ENCODE data around the gene TNFAIP2.
A peak's percentile ranks its signal among the peaks of the same experiment; 100 is the strongest.
"Not testable (repeated sequence)": the region's sequence is repeated elsewhere in the genome, so short reads cannot be mapped to it uniquely, and the experiment has no call there.

TNFAIP2 gene

GRCh38 chr14:103110681-103111231 lies 12.5 kb upstream of the TNFAIP2 start:
- H3K36me3 Mint-ChIP-seq: no peaks in the 10 kb centered on the region
- ATAC-seq (no peak), DNase-seq (ENCODE audit: low spot score in 2 of 2) (no peak)
- peaks cover 9% of the 10 kb centered on the region for H3K4me1 Mint-ChIP-seq
- H3K4me3 Mint-ChIP-seq: no peak overlapping the region
- H3K27ac Mint-ChIP-seq: no peak overlapping the region
- H3K9me3 Mint-ChIP-seq: no peaks in the 10 kb centered on the region

DNA sequence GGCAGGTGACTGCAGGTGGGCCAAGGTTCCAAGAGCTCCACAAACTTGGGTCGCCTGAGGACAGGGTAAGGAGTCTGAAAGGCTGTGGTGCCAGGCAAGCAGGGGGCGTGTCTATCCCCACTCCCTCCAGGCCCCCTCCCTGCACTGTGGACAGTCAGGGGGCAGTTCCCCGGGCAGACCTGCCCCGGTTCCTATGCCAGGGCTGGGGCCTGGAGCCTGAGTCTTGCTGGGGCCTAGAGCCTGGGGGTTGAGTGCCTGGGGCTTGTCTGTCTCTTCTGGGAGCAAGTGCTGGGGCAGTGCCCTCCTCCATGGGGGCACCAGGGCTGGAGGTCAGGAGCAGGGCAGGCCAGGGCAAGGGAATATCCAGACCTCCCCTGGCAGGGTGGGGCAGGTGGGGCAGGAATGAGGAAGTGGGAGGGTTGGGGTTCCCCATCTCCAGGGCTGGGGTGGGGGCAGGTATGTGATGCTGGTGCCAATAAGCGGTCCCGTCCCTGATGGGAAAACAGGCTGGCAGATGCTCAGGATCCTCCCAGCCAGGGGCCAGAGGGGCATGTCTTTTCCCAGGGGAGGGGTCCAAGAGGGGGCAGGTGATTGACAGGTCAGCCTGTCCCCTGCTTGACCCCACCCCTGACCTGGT lies 11.9 kb upstream of the TNFAIP2 start:
- Mint-ChIP-seq H3K36me3 (no peaks in the 10 kb centered on the region), H3K9me3 (no peaks in the 10 kb centered on the region), H3K4me3 (no peak overlapping the region), H3K4me1 (peaks cover 11% of the 10 kb centered on the region), H3K27ac (no peak overlapping the region)
- no peak for ATAC-seq
- no peak for DNase-seq (ENCODE audit: low spot score in 2 of 2)

- no peak for DNase-seq (ENCODE audit: low spot score in 2 of 2)
- Mint-ChIP-seq H3K36me3 (no peaks in the 10 kb centered on the region), H3K27ac (no peak overlapping the region), H3K4me1 (peaks cover 11% of the 10 kb centered on the region), H3K4me3 (no peak overlapping the region), H3K9me3 (no peaks in the 10 kb centered on the region)
- no peak for ATAC-seq
These were observed 10.6 kb upstream of the TNFAIP2 start for GRCh38 chr14:103112400-103113243.

DNA sequence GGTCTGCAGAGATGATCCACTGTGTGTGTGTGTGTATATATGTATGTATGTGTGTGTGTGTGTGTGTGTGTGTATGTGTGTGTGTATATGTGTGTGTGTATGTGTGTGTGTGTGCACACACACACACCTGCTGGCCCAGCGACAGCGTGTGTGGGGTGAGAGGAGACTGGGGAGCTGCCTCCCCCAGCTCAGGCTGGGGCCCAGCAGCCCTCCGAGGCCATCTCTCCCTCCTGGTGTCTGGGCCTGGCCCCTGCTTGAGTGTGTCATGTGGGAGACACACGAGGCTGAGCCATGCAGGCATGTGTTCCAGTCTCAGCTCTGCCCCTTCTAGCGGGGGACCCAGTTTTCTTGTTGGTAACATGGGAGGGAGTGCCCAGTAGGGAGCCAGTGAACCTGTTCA lies 10.0 kb upstream of the TNFAIP2 start:
- Mint-ChIP-seq H3K36me3 (no peaks in the 10 kb centered on the region), H3K4me3 (no peak overlapping the region), H3K4me1 (peaks cover 11% of the 10 kb centered on the region), H3K9me3 (no peaks in the 10 kb centered on the region), H3K27ac (no peak overlapping the region)
- ATAC-seq: no peak
- DNase-seq (ENCODE audit: low spot score in 2 of 2): no peak

GRCh38 chr14:103113774-103114173 lies 9.5 kb upstream of the TNFAIP2 start:
- no peak overlapping the region for H3K27ac Mint-ChIP-seq
- H3K9me3 Mint-ChIP-seq: no peaks in the 10 kb centered on the region
- ATAC-seq (no peak), DNase-seq (ENCODE audit: low spot score in 2 of 2) (no peak)
- no peaks in the 10 kb centered on the region for H3K36me3 Mint-ChIP-seq
- peaks cover 11% of the 10 kb centered on the region for H3K4me1 Mint-ChIP-seq
- no peak overlapping the region for H3K4me3 Mint-ChIP-seq

DNA sequence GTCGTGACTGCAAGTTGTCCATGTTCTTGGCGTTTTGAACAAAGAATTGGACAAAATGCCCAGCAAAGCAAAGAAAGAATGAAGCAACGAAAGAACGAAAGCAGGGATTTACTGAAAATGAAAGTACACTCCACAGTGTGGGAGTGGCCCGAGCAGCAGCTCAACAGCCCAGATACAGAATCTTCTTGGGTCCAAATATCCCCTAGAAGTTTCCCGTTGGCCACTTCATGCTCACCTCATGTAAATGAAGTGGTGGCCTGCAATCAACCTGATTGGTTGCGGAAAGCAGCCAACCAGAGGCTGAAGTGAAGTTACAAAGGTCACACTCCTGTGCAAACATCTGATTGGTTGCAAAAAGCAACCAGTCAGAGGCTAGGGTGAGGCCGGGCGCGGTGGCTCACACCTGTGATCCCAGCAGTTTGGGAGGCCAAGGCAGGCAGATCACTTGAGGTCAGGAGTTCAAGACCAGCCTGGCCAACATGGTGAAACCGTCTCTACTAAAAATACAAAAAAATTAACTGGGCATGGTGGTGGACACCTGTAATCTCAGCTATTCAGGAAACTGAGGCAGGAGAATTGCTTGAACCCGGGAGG lies 8.1 kb upstream of the TNFAIP2 start:
- DNase-seq (ENCODE audit: low spot score in 2 of 2); ATAC-seq; H3K36me3 Mint-ChIP-seq; H3K9me3 Mint-ChIP-seq: not testable (repeated sequence)
- Mint-ChIP-seq H3K4me1 (peaks cover 11% of the 10 kb centered on the region), H3K27ac (peak overlapping the region; percentile 34), H3K4me3 (peak overlapping the region; percentile 42)

GRCh38 chr14:103115845-103116572 lies 7.3 kb upstream of the TNFAIP2 start:
- ATAC-seq: no peak
- H3K27ac Mint-ChIP-seq: no peak overlapping the region
- H3K9me3 Mint-ChIP-seq: no peaks in the 10 kb centered on the region
- H3K4me3 Mint-ChIP-seq: no peak overlapping the region
- H3K36me3 Mint-ChIP-seq: no peaks in the 10 kb centered on the region
- DNase-seq (ENCODE audit: low spot score in 2 of 2): no peak
- H3K4me1 Mint-ChIP-seq: peaks cover 11% of the 10 kb centered on the region

DNA sequence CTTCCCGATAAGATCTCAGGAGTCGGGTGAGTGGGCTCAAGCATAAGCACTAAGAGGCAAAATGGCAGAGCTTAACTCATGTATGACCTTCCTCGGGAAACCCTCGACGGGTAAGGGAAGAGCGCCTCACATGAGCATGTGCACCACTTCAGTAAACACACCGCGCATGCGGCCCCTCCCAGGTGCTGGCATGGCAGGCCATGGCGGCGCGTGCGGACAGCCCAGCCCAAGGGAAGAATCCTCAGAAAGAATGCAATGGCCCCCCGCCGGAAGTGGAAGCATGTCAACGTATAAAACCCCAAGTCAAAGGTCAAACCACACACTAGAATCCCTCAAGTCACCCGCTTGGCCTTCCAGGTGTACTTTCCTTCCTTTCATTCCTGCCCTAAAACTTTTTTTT lies 6.6 kb upstream of the TNFAIP2 start:
- ATAC-seq (no peak), DNase-seq (ENCODE audit: low spot score in 2 of 2) (no peak)
- H3K9me3 Mint-ChIP-seq: no peaks in the 10 kb centered on the region
- H3K4me1 Mint-ChIP-seq: peaks cover 11% of the 10 kb centered on the region
- no peak overlapping the region for H3K27ac Mint-ChIP-seq
- H3K4me3 Mint-ChIP-seq: no peak overlapping the region
- no peaks in the 10 kb centered on the region for H3K36me3 Mint-ChIP-seq

- DNase-seq (ENCODE audit: low spot score in 2 of 2); H3K36me3 Mint-ChIP-seq; ATAC-seq; H3K9me3 Mint-ChIP-seq; H3K4me3 Mint-ChIP-seq; H3K27ac Mint-ChIP-seq: not testable (repeated sequence)
- H3K4me1 Mint-ChIP-seq: peaks cover 11% of the 10 kb centered on the region
These were observed 5.8 kb upstream of the TNFAIP2 start for GRCh38 chr14:103117499-103117898.

GRCh38 chr14:103118018-103118662 lies 5.1 kb upstream of the TNFAIP2 start:
- no peak for ATAC-seq

DNA sequence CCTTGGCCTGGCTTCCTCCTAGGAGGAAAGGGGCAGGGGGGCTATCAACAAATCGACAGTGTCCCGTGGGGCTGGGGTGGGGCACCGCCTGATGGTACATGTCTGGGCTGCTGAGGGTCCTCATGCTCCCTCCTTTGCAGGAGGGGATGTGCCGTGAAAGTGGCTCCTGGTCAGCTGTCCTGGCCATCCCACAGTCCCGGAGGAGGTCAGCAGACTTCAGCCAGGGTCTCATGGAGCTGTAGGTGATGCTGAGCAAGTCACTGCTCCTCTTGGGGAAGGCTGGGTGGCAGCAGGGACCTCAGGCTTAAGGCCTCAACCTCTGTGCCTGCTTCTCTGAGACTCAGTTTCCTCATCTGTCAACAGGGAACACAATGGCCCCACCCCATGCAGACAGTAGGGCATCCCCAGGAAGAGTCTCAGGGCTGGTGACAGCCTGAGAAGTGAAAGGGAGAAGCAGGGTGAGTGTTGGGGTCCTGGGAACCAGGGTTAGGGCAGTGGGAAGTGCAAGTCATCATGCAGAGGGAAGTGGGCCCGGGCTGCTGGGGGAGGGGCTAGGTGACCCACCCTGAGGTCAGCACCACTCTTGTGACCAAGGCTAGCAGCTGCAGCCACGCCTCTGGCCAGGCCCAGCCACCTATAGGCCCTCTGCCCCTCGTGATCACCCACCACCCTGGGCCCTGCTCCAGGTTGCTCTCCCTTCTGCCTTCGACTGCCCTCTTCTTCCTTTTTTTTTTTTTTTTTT lies 4.4 kb upstream of the TNFAIP2 start:
- peaks cover 11% of the 10 kb centered on the region for H3K4me1 Mint-ChIP-seq
- no peaks in the 10 kb centered on the region for H3K36me3 Mint-ChIP-seq
- no peak for DNase-seq (ENCODE audit: low spot score in 2 of 2)
- H3K9me3 Mint-ChIP-seq: no peaks in the 10 kb centered on the region
- H3K27ac Mint-ChIP-seq: no peak overlapping the region
- no peak for ATAC-seq
- no peak overlapping the region for H3K4me3 Mint-ChIP-seq

More at GRCh38 chr14:103118018-103118662, 5.1 kb upstream of the TNFAIP2 start:
- no peak overlapping the region for H3K27ac Mint-ChIP-seq
- no peak overlapping the region for H3K4me3 Mint-ChIP-seq
- no peaks in the 10 kb centered on the region for H3K36me3 Mint-ChIP-seq
- no peak for DNase-seq (ENCODE audit: low spot score in 2 of 2)
- H3K9me3 Mint-ChIP-seq: no peaks in the 10 kb centered on the region
- peaks cover 11% of the 10 kb centered on the region for H3K4me1 Mint-ChIP-seq

GRCh38 chr14:103119527-103119926 lies 3.7 kb upstream of the TNFAIP2 start:
- H3K4me1 Mint-ChIP-seq: peaks cover 17% of the 10 kb centered on the region
- ATAC-seq; H3K27ac Mint-ChIP-seq; H3K4me3 Mint-ChIP-seq; H3K9me3 Mint-ChIP-seq; DNase-seq (ENCODE audit: low spot score in 2 of 2); H3K36me3 Mint-ChIP-seq: not testable (repeated sequence)

DNA sequence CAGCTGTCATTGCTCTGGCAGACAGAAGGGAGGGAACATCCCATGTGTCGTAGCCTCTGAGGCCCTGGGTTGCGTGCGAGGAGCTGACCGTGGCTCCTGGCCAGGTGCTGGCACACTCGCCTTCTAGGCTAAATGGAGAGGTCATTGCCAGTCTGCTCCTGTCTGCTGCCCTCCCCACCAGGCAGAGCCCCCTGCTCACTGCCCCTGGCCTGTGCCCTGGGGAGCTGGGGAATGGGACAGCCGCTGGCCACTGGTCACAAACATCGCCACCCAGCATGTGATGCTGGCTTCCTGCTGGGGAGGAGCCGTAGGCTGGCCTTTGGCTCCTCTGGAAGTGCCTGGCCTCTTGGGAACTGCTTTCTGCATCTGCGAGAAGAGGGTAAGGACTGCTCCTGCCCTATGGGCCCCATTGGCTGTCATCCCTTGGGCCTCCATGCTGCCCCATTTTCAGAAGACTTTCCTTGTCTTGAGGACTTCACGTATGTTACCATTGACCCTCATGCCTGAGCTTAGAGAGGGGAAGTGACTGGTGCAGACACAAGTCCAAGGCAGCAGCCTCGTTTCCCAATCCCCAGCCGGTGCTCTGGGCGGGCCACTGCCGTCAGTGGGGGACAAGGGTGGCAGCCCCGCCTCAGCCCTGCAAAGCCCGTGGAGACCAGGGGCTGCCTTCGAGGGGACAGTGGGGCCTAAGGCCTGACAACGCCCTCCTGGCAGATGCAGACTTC lies 2.0 kb upstream of the TNFAIP2 start:
- Mint-ChIP-seq H3K27ac (no peak overlapping the region), H3K9me3 (no peaks in the 10 kb centered on the region), H3K36me3 (no peaks in the 10 kb centered on the region), H3K4me3 (no peak overlapping the region), H3K4me1 (peaks cover 6% of the 10 kb centered on the region)
- ATAC-seq: no peak
- DNase-seq (ENCODE audit: low spot score in 2 of 2): no peak

Data from stimulated activated effector memory CD8-positive, alpha-beta T cell treated with anti-CD3 and anti-CD28 coated beads, Interleukin-12 subunit alpha, Interleukin-12 subunit beta, amount 100 ng/mL, for 72 hours (primary cell).